ENCODE data around the gene AIF1L. TPM values are rescaled to one million over a fixed set of nuclear protein-coding genes. Genes with fewer than 3 reads are reported as not detected.

AIF1L gene
- total RNA-seq, 1 experiment from 2014 or later = 6.0 TPM

DNA sequence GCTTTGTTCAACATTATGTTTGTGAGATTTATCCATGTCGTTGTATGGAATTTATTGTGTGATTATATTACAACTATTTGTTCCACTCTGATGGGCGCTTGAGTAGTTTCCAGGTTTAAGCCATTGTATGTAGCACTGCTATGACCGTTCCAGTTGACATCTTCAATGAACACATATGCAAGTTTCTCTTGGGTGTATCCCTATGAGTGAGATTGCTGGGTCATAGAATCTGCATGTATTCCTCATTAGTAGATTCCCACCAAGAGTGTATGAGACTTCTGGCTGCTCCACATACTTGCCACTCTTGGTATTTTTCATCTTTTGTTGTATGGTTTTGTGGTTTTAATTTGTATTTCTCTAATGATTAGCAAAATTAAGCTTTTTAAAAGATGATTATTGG is 51.9 kb downstream of the AIF1L start:
- TF ChIP-seq, protein P1, sequence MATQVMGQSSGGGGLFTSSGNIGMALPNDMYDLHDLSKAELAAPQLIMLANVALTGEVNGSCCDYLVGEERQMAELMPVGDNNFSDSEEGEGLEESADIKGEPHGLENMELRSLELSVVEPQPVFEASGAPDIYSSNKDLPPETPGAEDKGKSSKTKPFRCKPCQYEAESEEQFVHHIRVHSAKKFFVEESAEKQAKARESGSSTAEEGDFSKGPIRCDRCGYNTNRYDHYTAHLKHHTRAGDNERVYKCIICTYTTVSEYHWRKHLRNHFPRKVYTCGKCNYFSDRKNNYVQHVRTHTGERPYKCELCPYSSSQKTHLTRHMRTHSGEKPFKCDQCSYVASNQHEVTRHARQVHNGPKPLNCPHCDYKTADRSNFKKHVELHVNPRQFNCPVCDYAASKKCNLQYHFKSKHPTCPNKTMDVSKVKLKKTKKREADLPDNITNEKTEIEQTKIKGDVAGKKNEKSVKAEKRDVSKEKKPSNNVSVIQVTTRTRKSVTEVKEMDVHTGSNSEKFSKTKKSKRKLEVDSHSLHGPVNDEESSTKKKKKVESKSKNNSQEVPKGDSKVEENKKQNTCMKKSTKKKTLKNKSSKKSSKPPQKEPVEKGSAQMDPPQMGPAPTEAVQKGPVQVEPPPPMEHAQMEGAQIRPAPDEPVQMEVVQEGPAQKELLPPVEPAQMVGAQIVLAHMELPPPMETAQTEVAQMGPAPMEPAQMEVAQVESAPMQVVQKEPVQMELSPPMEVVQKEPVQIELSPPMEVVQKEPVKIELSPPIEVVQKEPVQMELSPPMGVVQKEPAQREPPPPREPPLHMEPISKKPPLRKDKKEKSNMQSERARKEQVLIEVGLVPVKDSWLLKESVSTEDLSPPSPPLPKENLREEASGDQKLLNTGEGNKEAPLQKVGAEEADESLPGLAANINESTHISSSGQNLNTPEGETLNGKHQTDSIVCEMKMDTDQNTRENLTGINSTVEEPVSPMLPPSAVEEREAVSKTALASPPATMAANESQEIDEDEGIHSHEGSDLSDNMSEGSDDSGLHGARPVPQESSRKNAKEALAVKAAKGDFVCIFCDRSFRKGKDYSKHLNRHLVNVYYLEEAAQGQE (IDR thresholded peaks at IDR 0.05; ENCODE audit: insufficient read depth in 1 of 2, low read depth in 2 of 2, low read length in 1 of 2) = no peak
- TF ChIP-seq, protein P2, sequence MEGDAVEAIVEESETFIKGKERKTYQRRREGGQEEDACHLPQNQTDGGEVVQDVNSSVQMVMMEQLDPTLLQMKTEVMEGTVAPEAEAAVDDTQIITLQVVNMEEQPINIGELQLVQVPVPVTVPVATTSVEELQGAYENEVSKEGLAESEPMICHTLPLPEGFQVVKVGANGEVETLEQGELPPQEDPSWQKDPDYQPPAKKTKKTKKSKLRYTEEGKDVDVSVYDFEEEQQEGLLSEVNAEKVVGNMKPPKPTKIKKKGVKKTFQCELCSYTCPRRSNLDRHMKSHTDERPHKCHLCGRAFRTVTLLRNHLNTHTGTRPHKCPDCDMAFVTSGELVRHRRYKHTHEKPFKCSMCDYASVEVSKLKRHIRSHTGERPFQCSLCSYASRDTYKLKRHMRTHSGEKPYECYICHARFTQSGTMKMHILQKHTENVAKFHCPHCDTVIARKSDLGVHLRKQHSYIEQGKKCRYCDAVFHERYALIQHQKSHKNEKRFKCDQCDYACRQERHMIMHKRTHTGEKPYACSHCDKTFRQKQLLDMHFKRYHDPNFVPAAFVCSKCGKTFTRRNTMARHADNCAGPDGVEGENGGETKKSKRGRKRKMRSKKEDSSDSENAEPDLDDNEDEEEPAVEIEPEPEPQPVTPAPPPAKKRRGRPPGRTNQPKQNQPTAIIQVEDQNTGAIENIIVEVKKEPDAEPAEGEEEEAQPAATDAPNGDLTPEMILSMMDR (IDR thresholded peaks at IDR 0.05) = no peak
- no peak for TF ChIP-seq SIN3A (IDR thresholded peaks at IDR 0.05; ENCODE audit: borderline replicate concordance, insufficient read depth, low read depth, low read length)
- TF ChIP-seq TCF7L2 (IDR thresholded peaks at IDR 0.05; ENCODE audit: low read depth, low read length) = no peak
- no peak for TF ChIP-seq POLR2AphosphoS5 (IDR thresholded peaks at IDR 0.05; ENCODE audit: low read depth, low read length)
- ChIA-PET POLR2A (no interaction called here), CTCF (no interaction called here)
- H3K9me3 ChIP-seq (ENCODE audit: control insufficient read depth, insufficient read depth, low read depth, low read length) = no peaks in the 10 kb centered on the region
- no peaks in the 10 kb centered on the region for H3K27me3 ChIP-seq (ENCODE audit: control insufficient read depth, insufficient read depth, low read length)
- H3K27ac ChIP-seq (ENCODE audit: low read length) = no peak overlapping the region
- no TSS peak for BruUV-seq (replicated peaks)
- H3K36me3 ChIP-seq (ENCODE audit: control insufficient read depth, insufficient read depth, low read length) = peaks cover 37% of the 10 kb centered on the region
- intact Hi-C loops (cut with micrococcal nuclease; ENCODE audit: unreplicated experiment) = no loop called here
- ATAC-seq = no peak
- in situ Hi-C loops (cut with HindIII; ENCODE audit: low pct_unique_long_range_greater_than_20kb, low sequenced_read_pairs) = no loop called here
- no peak overlapping the region for H3K4me3 ChIP-seq (ENCODE audit: low read depth in 2 of 2, low read length in 2 of 2)
- DNase-seq (ENCODE audit: low read depth, low spot score) = no peak
- H3K4me1 ChIP-seq (ENCODE audit: control insufficient read depth, insufficient read depth, low read length) = no peaks in the 10 kb centered on the region

DNA sequence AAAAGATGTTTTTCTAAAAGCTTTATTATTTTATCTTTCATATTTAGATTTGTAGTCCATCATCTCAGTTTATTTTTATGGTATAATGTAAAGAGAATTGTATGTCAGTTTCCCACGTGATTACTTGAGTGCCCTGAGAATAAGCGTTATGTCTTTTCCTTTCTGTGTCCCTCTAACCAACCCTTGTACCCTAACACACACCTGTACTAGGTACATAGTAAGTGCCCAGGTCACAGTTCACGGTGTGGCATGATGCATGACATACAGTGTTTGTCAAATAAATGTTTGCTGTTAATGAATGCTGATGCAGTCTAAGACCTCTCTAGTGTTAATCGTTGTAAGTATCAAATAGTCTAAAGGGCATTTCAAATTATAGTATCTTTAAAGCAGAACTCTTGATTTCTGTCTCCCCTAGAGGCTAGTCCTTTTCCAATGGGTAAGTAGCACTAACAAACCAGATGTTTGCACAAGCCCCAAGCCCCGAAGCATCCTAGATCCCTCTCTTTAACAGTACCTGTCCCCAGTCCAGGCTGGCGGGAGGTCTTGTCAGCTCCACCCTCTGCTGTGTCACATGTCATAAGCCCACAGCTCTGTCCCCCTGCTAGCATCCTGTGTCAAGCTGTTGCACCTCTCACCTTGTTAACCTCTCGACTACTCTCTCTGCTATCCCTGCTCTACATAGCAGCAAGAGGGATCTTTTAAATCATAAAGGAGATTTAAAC is 52.8 kb downstream of the AIF1L start:
- H3K27ac ChIP-seq (ENCODE audit: low read length) = no peak overlapping the region
- ATAC-seq = no peak
- POLR2A ChIA-PET = no interaction called here
- intact Hi-C loops (cut with micrococcal nuclease; ENCODE audit: unreplicated experiment) = no loop called here
- no peaks in the 10 kb centered on the region for H3K9me3 ChIP-seq (ENCODE audit: control insufficient read depth, insufficient read depth, low read depth, low read length)
- DNase-seq (ENCODE audit: low read depth, low spot score) = no peak
- H3K27me3 ChIP-seq (ENCODE audit: control insufficient read depth, insufficient read depth, low read length) = no peaks in the 10 kb centered on the region
- H3K36me3 ChIP-seq (ENCODE audit: control insufficient read depth, insufficient read depth, low read length) = peaks cover 34% of the 10 kb centered on the region
- H3K4me3 ChIP-seq (ENCODE audit: low read depth in 2 of 2, low read length in 2 of 2) = no peak overlapping the region
- in situ Hi-C loops (cut with HindIII; ENCODE audit: low pct_unique_long_range_greater_than_20kb, low sequenced_read_pairs) = no loop called here
- TF ChIP-seq TCF7L2 (IDR thresholded peaks at IDR 0.05; ENCODE audit: low read depth, low read length) (no peak), POLR2AphosphoS5 (IDR thresholded peaks at IDR 0.05; ENCODE audit: low read depth, low read length) (no peak), SIN3A (IDR thresholded peaks at IDR 0.05; ENCODE audit: borderline replicate concordance, insufficient read depth, low read depth, low read length) (no peak)
- TF ChIP-seq, protein P1 (IDR thresholded peaks at IDR 0.05; ENCODE audit: insufficient read depth in 1 of 2, low read depth in 2 of 2, low read length in 1 of 2) = no peak
- TF ChIP-seq, protein P2 (IDR thresholded peaks at IDR 0.05) = no peak
- CTCF ChIA-PET = no interaction called here
- no peaks in the 10 kb centered on the region for H3K4me1 ChIP-seq (ENCODE audit: control insufficient read depth, insufficient read depth, low read length)
- no TSS peak for BruUV-seq (replicated peaks)

Data from Panc1 (cell line).